NCI-H446 treated with DMSO at 0.1 percent for 48 hours (cell line): ENCODE data around the gene SECISBP2.
"Not testable (repeated sequence)": the region's sequence is repeated elsewhere in the genome, so short reads cannot be mapped to it uniquely, and the experiment has no call there.

Source experiments
- DNase-seq: peaks from one replicate; lab custom pipeline; 2025; lab: John Stamatoyannopoulos, UW

The SECISBP2 gene

GRCh38 chr9:89364666-89365531 is 46.6 kb downstream of the SECISBP2 start:
- no peak for DNase-seq

- DNase-seq, result no peak
These were observed 47.2 kb downstream of the SECISBP2 start for GRCh38 chr9:89365532-89365912.

GRCh38 chr9:89366711-89367110 is 48.4 kb downstream of the SECISBP2 start:
- DNase-seq, result no peak

GRCh38 chr9:89367281-89367680 is 49.0 kb downstream of the SECISBP2 start:
- DNase-seq, result no peak

- no peak for DNase-seq
These were observed 49.6 kb downstream of the SECISBP2 start for GRCh38 chr9:89367726-89368437.

- DNase-seq, result no peak
These were observed 50.2 kb downstream of the SECISBP2 start for GRCh38 chr9:89368550-89368949.

GRCh38 chr9:89368978-89369377 is 50.7 kb downstream of the SECISBP2 start:
- DNase-seq, result no peak

- no peak for DNase-seq
These were observed 52.3 kb downstream of the SECISBP2 start for GRCh38 chr9:89370593-89370992.

GRCh38 chr9:89371791-89372190 is 53.5 kb downstream of the SECISBP2 start:
- DNase-seq, result not testable (repeated sequence)

GRCh38 chr9:89372230-89372816 is 54.0 kb downstream of the SECISBP2 start:
- no peak for DNase-seq

GRCh38 chr9:89372979-89373378 is 54.7 kb downstream of the SECISBP2 start:
- no peak for DNase-seq

GRCh38 chr9:89374176-89374575 is 55.9 kb downstream of the SECISBP2 start:
- DNase-seq, result no peak

GRCh38 chr9:89375191-89375760 is 57.0 kb downstream of the SECISBP2 start:
- no peak for DNase-seq

GRCh38 chr9:89376286-89376685 is 58.0 kb downstream of the SECISBP2 start:
- no peak for DNase-seq

GRCh38 chr9:89376741-89377351 is 58.5 kb downstream of the SECISBP2 start:
- no peak for DNase-seq

- no peak for DNase-seq
These were observed 59.1 kb downstream of the SECISBP2 start for GRCh38 chr9:89377411-89377810.

- no peak for DNase-seq
These were observed 60.2 kb downstream of the SECISBP2 start for GRCh38 chr9:89378541-89378940.

GRCh38 chr9:89379031-89379430 is 60.7 kb downstream of the SECISBP2 start:
- DNase-seq, result no peak

GRCh38 chr9:89379508-89380115 is 61.3 kb downstream of the SECISBP2 start:
- no peak for DNase-seq

- no peak for DNase-seq
These were observed 62.4 kb downstream of the SECISBP2 start for GRCh38 chr9:89380437-89381307.

GRCh38 chr9:89381308-89381609 is 63.0 kb downstream of the SECISBP2 start:
- DNase-seq, result no peak
